Colonic mucosa (tissue), 4 donors: ENCODE results near the gene PRKCB. TPM values are rescaled to one million over a fixed set of nuclear protein-coding genes. Genes with fewer than 3 reads are reported as not detected.

Source experiments
- DNase-seq: peaks from one replicate; pipeline ENCODE4 v3.0.0-alpha.2; 2020
- H3K27ac ChIP-seq: fragments of 200-600 bp; one replicate; pipeline ENCODE4 v1.8.0; 2021
- H3K27me3 ChIP-seq: fragments of 200-600 bp; one replicate; pipeline ENCODE4 v1.8.0; 2021
- H3K36me3 ChIP-seq: fragments of 200-600 bp; one replicate; pipeline ENCODE4 v1.8.0; 2021
- H3K4me1 ChIP-seq: fragments of 200-600 bp; one replicate; pipeline ENCODE4 v1.8.0; 2021; ENCODE audit warnings: mild to moderate bottlenecking
- H3K4me3 ChIP-seq: fragments of 200-600 bp; one replicate; pipeline ENCODE4 v1.8.0; 2021
- H3K9ac ChIP-seq, 2 donors: one replicate each; pipeline ENCODE4 v1.7.0; 2013; ENCODE audit warnings: control low read depth in 2 of 2, low read depth in 2 of 2, low read length in 2 of 2
- H3K9me3 ChIP-seq: fragments of 200-600 bp; one replicate; pipeline ENCODE4 v1.8.0; 2021
- intact Hi-C: fragments of 100-400 bp; cut with DNase I; formaldehyde crosslinking; loops from one replicate; pipeline ENCODE4 v1.14.1; 2022
- total RNA-seq, 2 donors: library from RNA; stranded (reverse); fragmentation: NEBNext Ultra II Directional in 1 of 2; extraction: Animal tissue kit (Norgen Biotek cat#: 25700) in 1 of 2; gene quantifications; one replicate each; pipeline ENCODE4 v1.2.1, GENCODE V29; 2021
- TF ChIP-seq, protein P1 (sequence below): fragments of 200-600 bp; IDR thresholded peaks from one replicate; pipeline ENCODE4 v1.8.0; 2022; ENCODE audit warnings: antibody characterized with exemption, mild to moderate bottlenecking
- donor health status: healthy.
- donor health status: DM: no; HTN: no; CAD: no.
- donor health status: DM: no; HTN: no; CAD: no.

The PRKCB gene
- total RNA-seq, 2 donors from 2014 or later: 2.5 to 10.7 TPM

DNA sequence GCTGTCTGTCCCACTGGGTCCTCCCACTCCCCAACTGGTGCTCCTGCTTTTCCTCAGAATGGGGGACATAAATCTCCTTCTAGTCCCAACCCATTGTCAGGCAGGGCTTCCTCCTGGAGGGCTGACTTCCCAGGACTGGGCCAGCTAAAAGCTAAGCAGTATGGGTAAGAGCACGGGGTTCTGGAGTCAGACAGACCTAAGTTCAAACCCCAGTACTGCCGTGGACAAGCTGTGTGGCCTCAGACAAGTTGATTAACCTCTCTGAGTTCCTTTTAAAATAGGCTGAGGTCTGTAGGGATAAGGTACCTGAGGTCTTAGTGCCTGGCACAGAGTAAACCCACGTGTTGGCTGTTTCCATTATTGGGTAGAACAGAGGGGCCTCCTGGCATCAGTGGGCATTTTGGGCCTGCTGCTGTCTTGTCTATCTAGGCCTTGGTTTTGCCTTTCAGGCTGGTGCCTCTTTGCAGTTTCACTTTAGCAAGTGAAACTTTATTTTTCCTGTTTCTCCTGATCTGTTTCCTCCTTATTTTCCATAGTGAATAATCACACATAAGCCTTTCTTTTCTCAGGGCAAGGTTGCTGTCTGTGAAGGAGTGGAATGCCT, 114.6 kb downstream of the PRKCB start:
- Histone ChIP-seq H3K4me1 (no peaks in the 10 kb centered on the region), H3K9ac (no peak overlapping the region), H3K27me3 (no peaks in the 10 kb centered on the region), H3K27ac (no peak overlapping the region), H3K36me3 (no peaks in the 10 kb centered on the region), H3K4me3 (no peak overlapping the region), H3K9me3 (no peaks in the 10 kb centered on the region)
- intact Hi-C loops: no loop called here
- TF ChIP-seq, protein P1, sequence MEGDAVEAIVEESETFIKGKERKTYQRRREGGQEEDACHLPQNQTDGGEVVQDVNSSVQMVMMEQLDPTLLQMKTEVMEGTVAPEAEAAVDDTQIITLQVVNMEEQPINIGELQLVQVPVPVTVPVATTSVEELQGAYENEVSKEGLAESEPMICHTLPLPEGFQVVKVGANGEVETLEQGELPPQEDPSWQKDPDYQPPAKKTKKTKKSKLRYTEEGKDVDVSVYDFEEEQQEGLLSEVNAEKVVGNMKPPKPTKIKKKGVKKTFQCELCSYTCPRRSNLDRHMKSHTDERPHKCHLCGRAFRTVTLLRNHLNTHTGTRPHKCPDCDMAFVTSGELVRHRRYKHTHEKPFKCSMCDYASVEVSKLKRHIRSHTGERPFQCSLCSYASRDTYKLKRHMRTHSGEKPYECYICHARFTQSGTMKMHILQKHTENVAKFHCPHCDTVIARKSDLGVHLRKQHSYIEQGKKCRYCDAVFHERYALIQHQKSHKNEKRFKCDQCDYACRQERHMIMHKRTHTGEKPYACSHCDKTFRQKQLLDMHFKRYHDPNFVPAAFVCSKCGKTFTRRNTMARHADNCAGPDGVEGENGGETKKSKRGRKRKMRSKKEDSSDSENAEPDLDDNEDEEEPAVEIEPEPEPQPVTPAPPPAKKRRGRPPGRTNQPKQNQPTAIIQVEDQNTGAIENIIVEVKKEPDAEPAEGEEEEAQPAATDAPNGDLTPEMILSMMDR: no peak
- DNase-seq: no peak

DNA sequence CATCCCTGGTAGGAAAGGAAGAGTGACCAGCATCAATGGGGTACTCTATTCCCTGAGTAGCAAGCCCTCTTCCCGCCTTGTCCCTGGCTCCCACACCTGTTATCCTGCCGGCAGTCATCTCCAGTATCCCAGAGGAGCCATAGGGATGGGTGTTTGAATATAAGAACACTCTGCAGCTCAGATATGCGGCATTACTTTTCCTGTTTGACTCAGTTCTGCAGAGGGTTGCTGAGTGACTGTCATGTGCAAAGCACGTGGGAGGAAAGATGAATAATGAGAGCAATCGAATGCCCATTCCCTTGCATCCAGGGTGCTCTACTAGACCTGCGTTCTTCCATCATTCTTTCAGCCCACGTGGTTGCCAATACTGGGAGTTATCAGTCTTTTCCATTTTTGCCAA, 115.1 kb downstream of the PRKCB start:
- H3K9ac ChIP-seq: no peak overlapping the region
- no peaks in the 10 kb centered on the region for H3K36me3 ChIP-seq
- no peak for DNase-seq
- H3K27ac ChIP-seq: no peak overlapping the region
- H3K4me3 ChIP-seq: no peak overlapping the region
- H3K27me3 ChIP-seq: no peaks in the 10 kb centered on the region
- TF ChIP-seq, protein P1: no peak
- intact Hi-C loops: no loop called here
- no peaks in the 10 kb centered on the region for H3K4me1 ChIP-seq
- no peaks in the 10 kb centered on the region for H3K9me3 ChIP-seq

DNA sequence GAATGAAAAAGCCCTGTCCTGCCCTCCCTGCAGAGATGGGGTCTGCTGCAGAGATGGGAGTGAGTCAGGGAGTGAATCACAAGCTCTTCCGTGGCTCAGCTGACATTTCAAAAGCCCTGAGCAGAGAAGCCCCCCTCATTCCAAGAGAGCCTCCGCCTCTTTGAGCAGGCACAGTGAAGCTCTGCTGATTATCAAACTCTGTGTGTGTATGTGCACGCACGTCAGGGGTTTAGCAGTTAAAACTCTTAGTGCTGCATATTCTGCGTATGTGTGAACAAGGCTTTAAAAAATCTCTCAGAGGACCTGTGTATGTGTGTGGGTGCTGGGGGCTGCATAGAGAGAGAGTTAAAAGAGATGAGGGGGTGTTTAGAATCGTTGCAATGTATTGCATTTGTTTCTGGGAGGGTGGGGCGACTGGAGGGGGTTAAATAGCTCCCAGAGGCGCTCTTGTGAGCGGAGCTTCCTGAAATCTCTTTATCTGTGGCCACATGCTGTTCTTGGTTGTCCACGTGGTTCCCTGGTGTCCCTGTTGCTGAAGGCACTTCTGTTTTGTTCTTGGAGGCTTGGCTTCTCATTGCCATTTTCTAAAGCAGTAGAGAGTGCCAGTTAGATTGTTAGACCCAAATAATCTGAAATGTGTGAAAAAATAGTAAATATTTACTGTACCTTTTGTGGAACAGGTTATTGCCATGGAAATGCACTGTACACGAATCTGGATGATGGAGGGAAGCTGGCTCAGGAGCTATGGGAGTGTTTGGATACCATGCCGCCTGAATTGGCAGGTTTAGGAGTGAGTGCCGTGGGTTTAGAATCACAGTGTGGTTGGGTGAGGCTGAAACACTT, 116.6 kb downstream of the PRKCB start:
- peak; percentile 22 for DNase-seq
- intact Hi-C loops: no loop called here
- no peak overlapping the region for H3K27ac ChIP-seq

DNA sequence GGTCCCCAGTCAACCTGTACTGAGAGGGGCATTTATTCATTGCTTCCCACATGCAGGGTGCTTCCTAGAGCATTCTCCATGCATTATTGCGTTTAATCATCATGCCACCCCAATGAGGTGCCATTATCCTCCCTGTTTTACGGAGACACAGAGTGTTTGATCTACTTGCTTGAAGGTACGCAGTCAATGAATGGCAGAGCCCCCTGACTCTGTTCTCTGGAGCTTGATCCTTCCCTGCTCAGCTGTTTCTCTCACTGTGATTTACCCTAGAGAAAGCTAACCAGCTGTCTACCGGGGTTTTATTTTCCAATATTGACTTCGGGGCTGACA, 117.2 kb downstream of the PRKCB start:
- Histone ChIP-seq H3K9ac (no peak overlapping the region), H3K4me3 (no peak overlapping the region), H3K27me3 (no peaks in the 10 kb centered on the region), H3K4me1 (no peaks in the 10 kb centered on the region), H3K36me3 (no peaks in the 10 kb centered on the region), H3K9me3 (no peaks in the 10 kb centered on the region), H3K27ac (no peak overlapping the region)
- no peak for DNase-seq
- TF ChIP-seq, protein P1: no peak
- intact Hi-C loops: no loop called here

More for the DNA sequence above, 116.6 kb downstream of the PRKCB start:
- no peaks in the 10 kb centered on the region for H3K9me3 ChIP-seq
- no peaks in the 10 kb centered on the region for H3K4me1 ChIP-seq
- no peaks in the 10 kb centered on the region for H3K36me3 ChIP-seq
- TF ChIP-seq, protein P1: no peak
- H3K4me3 ChIP-seq: no peak overlapping the region
- H3K27me3 ChIP-seq: no peaks in the 10 kb centered on the region
- no peak overlapping the region for H3K9ac ChIP-seq

DNA sequence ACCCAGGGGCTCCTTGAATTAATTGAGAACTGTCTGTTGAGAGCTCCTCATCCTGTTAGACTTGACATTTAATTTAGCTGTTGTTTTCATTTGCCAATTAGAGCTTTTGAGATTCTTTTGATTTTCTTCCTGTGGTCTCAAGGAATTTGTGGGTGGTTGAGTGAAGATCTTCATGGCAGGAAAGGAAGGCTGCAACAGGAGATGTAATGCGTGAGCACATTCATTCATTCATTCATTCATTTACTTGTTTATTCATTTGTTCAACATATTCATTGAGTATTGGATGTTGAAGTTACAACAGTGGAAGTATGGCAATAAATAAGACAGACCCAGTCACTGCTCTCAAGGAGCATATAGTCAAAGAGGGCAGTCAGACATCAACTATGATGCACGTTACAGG, 117.7 kb downstream of the PRKCB start:
- Histone ChIP-seq H3K4me3 (no peak overlapping the region), H3K9me3 (no peaks in the 10 kb centered on the region), H3K4me1 (no peaks in the 10 kb centered on the region), H3K27ac (no peak overlapping the region), H3K27me3 (no peaks in the 10 kb centered on the region), H3K9ac (no peak overlapping the region), H3K36me3 (no peaks in the 10 kb centered on the region)
- TF ChIP-seq, protein P1: no peak
- intact Hi-C loops: no loop called here
- no peak for DNase-seq
